Stomach (tissue), 4 donors: ENCODE data around the gene KCNK7.

ENCODE experiments used
- POLR2A ChIP-seq, 4 donors: fragments of 450-650 bp; IDR thresholded peaks; one replicate each; pipeline ENCODE4 v1.6.1; 2016; ENCODE audit warnings: antibody characterized with exemption in 4 of 4, control low read depth in 2 of 4, mild to moderate bottlenecking in 1 of 4, moderate library complexity in 1 of 4
- POLR2AphosphoS5 ChIP-seq, 3 donors: sonication (generic); formaldehyde crosslinking; IDR thresholded peaks; one replicate each; pipeline ENCODE4 v1.6.1; 2016; ENCODE audit warnings: antibody characterized with exemption in 3 of 3
- TF ChIP-seq, protein P1 (sequence below), 7 experiments: fragments of 450-650 bp in 4 of 7; fragments of 200-600 bp in 3 of 7; sonication (generic) in 3 of 7; IDR thresholded peaks; one replicate each; pipeline ENCODE4 v1.5.1; 2016 to 2019; ENCODE audit warnings: antibody characterized with exemption in 7 of 7, control low read depth in 2 of 7, mild to moderate bottlenecking in 1 of 7

DNA sequence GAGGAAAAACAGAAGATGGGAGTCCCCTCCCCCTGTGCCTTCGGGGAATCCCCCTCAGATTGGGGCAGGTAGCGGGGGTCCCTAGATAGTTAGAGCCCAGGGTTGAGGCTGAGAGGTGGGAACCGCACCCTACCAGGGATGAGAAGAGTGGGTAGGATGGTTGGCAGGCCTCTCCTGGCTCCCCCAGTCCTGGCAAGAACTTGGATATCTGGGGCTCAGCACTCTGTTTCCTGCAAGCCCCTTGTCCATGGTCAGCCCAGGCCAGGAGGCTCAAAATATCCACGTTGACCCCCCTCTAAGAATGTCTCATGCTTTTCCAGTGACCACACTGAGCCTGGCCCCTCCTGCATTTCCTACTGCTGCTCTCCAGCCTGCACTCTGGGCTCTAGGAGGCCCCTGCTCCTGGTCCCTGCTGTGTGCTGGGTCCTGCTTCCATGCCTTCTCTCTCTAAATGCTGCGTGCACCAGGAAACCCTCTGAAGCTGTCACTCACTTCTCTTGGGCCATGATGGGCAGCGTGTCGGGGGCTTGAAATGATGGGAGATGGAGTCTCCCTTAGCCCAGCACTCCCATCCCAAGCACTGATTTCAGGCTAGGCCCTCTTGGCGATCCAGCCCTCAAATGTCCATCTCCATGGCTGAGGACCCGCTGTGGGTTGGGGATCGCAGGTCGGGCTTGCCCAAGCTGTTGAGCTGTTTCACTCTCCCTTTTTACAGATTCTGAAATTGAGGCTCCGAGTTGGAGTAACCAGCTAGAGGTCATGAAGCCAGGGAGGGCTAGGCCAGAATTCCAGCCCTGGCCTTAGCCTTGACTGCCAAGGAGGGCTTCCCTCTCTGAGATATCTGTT lies 16.4 kb upstream of the KCNK7 start:
- TF ChIP-seq POLR2AphosphoS5 (IDR thresholded peaks at IDR 0.05) (no peak), POLR2A (IDR thresholded peaks at IDR 0.05) (no peak)
- TF ChIP-seq, protein P1, sequence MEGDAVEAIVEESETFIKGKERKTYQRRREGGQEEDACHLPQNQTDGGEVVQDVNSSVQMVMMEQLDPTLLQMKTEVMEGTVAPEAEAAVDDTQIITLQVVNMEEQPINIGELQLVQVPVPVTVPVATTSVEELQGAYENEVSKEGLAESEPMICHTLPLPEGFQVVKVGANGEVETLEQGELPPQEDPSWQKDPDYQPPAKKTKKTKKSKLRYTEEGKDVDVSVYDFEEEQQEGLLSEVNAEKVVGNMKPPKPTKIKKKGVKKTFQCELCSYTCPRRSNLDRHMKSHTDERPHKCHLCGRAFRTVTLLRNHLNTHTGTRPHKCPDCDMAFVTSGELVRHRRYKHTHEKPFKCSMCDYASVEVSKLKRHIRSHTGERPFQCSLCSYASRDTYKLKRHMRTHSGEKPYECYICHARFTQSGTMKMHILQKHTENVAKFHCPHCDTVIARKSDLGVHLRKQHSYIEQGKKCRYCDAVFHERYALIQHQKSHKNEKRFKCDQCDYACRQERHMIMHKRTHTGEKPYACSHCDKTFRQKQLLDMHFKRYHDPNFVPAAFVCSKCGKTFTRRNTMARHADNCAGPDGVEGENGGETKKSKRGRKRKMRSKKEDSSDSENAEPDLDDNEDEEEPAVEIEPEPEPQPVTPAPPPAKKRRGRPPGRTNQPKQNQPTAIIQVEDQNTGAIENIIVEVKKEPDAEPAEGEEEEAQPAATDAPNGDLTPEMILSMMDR (IDR thresholded peaks at IDR 0.05): no peak
